HG03139 (cell line): Measurements from ENCODE around the gene RHOC.

Source experiments
- ATAC-seq: cut with Tn5 transposase; IDR thresholded peaks from one replicate; pipeline ENCODE4 v1.9.1; 2021; ENCODE audit not compliant: unreplicated experiment

RHOC gene

GRCh38 chr1:112702420-112703261 lies 4.3 kb downstream of the RHOC start:
- no peak for ATAC-seq

- ATAC-seq, result no peak
Measured at GRCh38 chr1:112702067-112702395, 4.9 kb downstream of the RHOC start.

GRCh38 chr1:112701227-112702066 lies 5.5 kb downstream of the RHOC start:
- ATAC-seq, result no peak

GRCh38 chr1:112700290-112701226 lies 6.4 kb downstream of the RHOC start:
- no peak for ATAC-seq

- ATAC-seq, result no peak
Measured at GRCh38 chr1:112699425-112700144, 7.3 kb downstream of the RHOC start.

GRCh38 chr1:112698366-112699310 lies 8.3 kb downstream of the RHOC start:
- no peak for ATAC-seq

- ATAC-seq, result no peak
Measured at GRCh38 chr1:112697781-112698201, 9.1 kb downstream of the RHOC start.

- no peak for ATAC-seq
Measured at GRCh38 chr1:112696578-112697314, 10.2 kb downstream of the RHOC start.

GRCh38 chr1:112695276-112695675 lies 11.7 kb downstream of the RHOC start:
- ATAC-seq, result no peak

GRCh38 chr1:112694363-112694929 lies 12.5 kb downstream of the RHOC start:
- no peak for ATAC-seq

- no peak for ATAC-seq
Measured at GRCh38 chr1:112693821-112694220, 13.1 kb downstream of the RHOC start.

GRCh38 chr1:112692681-112693080 lies 14.2 kb downstream of the RHOC start:
- no peak for ATAC-seq

GRCh38 chr1:112689842-112690237 lies 17.1 kb downstream of the RHOC start:
- no peak for ATAC-seq

- ATAC-seq, result no peak
Measured at GRCh38 chr1:112689196-112689841, 17.6 kb downstream of the RHOC start.

GRCh38 chr1:112688781-112689193 lies 18.1 kb downstream of the RHOC start:
- ATAC-seq, result no peak

- ATAC-seq, result no peak
Measured at GRCh38 chr1:112687785-112688496, 19.0 kb downstream of the RHOC start.

GRCh38 chr1:112687361-112687760 lies 19.6 kb downstream of the RHOC start:
- ATAC-seq, result no peak
